Esophagus muscularis mucosa (tissue), 3 donors: ENCODE results near the gene PRKCB.

Experiments used
- CTCF ChIP-seq, 3 experiments: fragments of 200-600 bp in 2 of 3; fragments of 450-650 bp in 1 of 3; sonication (generic) in 2 of 3; IDR thresholded peaks; one replicate each; pipeline ENCODE4 v1.5.1; 2017 to 2019; ENCODE audit warnings: antibody characterized with exemption in 3 of 3, mild to moderate bottlenecking in 2 of 3, moderate library complexity in 1 of 3
- POLR2A ChIP-seq: fragments of 450-650 bp; IDR thresholded peaks from one replicate; pipeline ENCODE4 v1.6.1; 2017; ENCODE audit warnings: antibody characterized with exemption, moderate library complexity, mild to moderate bottlenecking, low read depth

- no peak for TF ChIP-seq CTCF (IDR thresholded peaks at IDR 0.05)
- TF ChIP-seq POLR2A, result no peak
Measured at GRCh38 chr16:24022797-24023196, 187.0 kb downstream of the PRKCB start.
